HEK293 (cell line): ENCODE results near the gene TMEM14A.

Source experiments
- BCL11B ChIP-seq: fragments of 450-650 bp; formaldehyde crosslinking; IDR thresholded peaks from 2 replicates; pipeline ENCODE4 v1.5.1; 2016; ENCODE audit warnings: low read depth, missing biosample characterization, missing genetic modification characterization
- GLIS2 ChIP-seq: fragments of 450-650 bp; formaldehyde crosslinking; IDR thresholded peaks from 2 replicates; pipeline ENCODE4 v1.5.1; 2016; ENCODE audit warnings: missing biosample characterization, missing genetic modification characterization
- HOXC10 ChIP-seq: sonication (generic); formaldehyde crosslinking; IDR thresholded peaks from 2 replicates; pipeline ENCODE4 v1.8.1; 2023; ENCODE audit warnings: mild to moderate bottlenecking, missing genetic modification reagents
- KLF10 ChIP-seq: fragments of 450-650 bp; IDR thresholded peaks from 2 replicates; pipeline ENCODE4 v1.5.1; 2018; ENCODE audit warnings: missing biosample characterization, mild to moderate bottlenecking, missing genetic modification characterization
- PATZ1 ChIP-seq: fragments of 450-650 bp; formaldehyde crosslinking; IDR thresholded peaks from 2 replicates; pipeline ENCODE4 v1.5.1; 2016; ENCODE audit warnings: missing biosample characterization, missing genetic modification characterization
- SETDB1 ChIP-seq: IDR thresholded peaks from one replicate; pipeline ENCODE4 v1.6.1; 2017; ENCODE audit warnings: mild to moderate bottlenecking, low read length, moderate library complexity, mixed read lengths; ENCODE audit not compliant: insufficient read length
- SP2 ChIP-seq: fragments of 450-650 bp; formaldehyde crosslinking; IDR thresholded peaks from 2 replicates; pipeline ENCODE4 v1.5.1; 2016; ENCODE audit warnings: missing biosample characterization, missing genetic modification characterization
- ZBTB44 ChIP-seq: fragments of 450-650 bp; IDR thresholded peaks from 2 replicates; pipeline ENCODE4 v1.5.1; 2018; ENCODE audit warnings: missing biosample characterization, mild to moderate bottlenecking, missing genetic modification characterization
- ZFHX2 ChIP-seq: fragments of 450-650 bp; formaldehyde crosslinking; conservative IDR thresholded peaks from 2 replicates; pipeline ENCODE4 v1.5.1; 2016; ENCODE audit warnings: missing biosample characterization, missing genetic modification characterization
- ZIC2 ChIP-seq: fragments of 450-650 bp; formaldehyde crosslinking; IDR thresholded peaks from 2 replicates; pipeline ENCODE4 v1.5.1; 2016; ENCODE audit warnings: missing biosample characterization, missing genetic modification characterization
- ZNF184 ChIP-seq: fragments of 450-650 bp; IDR thresholded peaks from 2 replicates; pipeline ENCODE4 v1.5.1; 2018; ENCODE audit warnings: missing biosample characterization, mild to moderate bottlenecking, missing genetic modification characterization
- ZNF266 ChIP-seq: fragments of 450-650 bp; formaldehyde crosslinking; IDR thresholded peaks from 2 replicates; pipeline ENCODE4 v1.5.1; 2016; ENCODE audit warnings: missing biosample characterization, missing genetic modification characterization, low read depth
- ZNF280C ChIP-seq: fragments of 450-650 bp; formaldehyde crosslinking; IDR thresholded peaks from 2 replicates; pipeline ENCODE4 v1.5.1; 2016; ENCODE audit warnings: missing biosample characterization, missing genetic modification characterization
- ZNF302 ChIP-seq: fragments of 450-650 bp; formaldehyde crosslinking; IDR thresholded peaks from 2 replicates; pipeline ENCODE4 v1.5.1; 2016; ENCODE audit warnings: missing biosample characterization, missing genetic modification characterization, low read depth
- ZNF398 ChIP-seq: fragments of 450-650 bp; formaldehyde crosslinking; IDR thresholded peaks from 2 replicates; pipeline ENCODE4 v1.5.1; 2017; ENCODE audit warnings: missing biosample characterization, missing genetic modification characterization
- ZNF404 ChIP-seq: fragments of 450-650 bp; formaldehyde crosslinking; IDR thresholded peaks from 2 replicates; pipeline ENCODE4 v1.5.1; 2017; ENCODE audit warnings: missing biosample characterization, missing genetic modification characterization
- ZNF510 ChIP-seq: fragments of 450-650 bp; formaldehyde crosslinking; IDR thresholded peaks from 2 replicates; pipeline ENCODE4 v1.5.1; 2018; ENCODE audit warnings: mild to moderate bottlenecking, missing genetic modification characterization, missing biosample characterization; ENCODE audit not compliant: insufficient replicate concordance
- ZNF521 ChIP-seq: fragments of 450-650 bp; formaldehyde crosslinking; IDR thresholded peaks from 2 replicates; pipeline ENCODE4 v1.5.1; 2017; ENCODE audit warnings: missing biosample characterization, mild to moderate bottlenecking, missing genetic modification characterization
- ZNF549 ChIP-seq: fragments of 450-650 bp; IDR thresholded peaks from 2 replicates; pipeline ENCODE4 v1.5.1; 2018; ENCODE audit warnings: missing biosample characterization, missing genetic modification characterization, mild to moderate bottlenecking, inconsistent platforms, moderate library complexity
- ZNF585B ChIP-seq: fragments of 450-650 bp; formaldehyde crosslinking; IDR thresholded peaks from 2 replicates; pipeline ENCODE4 v1.5.1; 2016; ENCODE audit warnings: missing biosample characterization, missing genetic modification characterization
- ZNF621 ChIP-seq: fragments of 450-650 bp; formaldehyde crosslinking; IDR thresholded peaks from 2 replicates; pipeline ENCODE4 v1.5.1; 2017; ENCODE audit warnings: missing biosample characterization, missing genetic modification characterization
- ZNF624 ChIP-seq: fragments of 450-650 bp; formaldehyde crosslinking; IDR thresholded peaks from 2 replicates; pipeline ENCODE4 v1.5.1; 2017; ENCODE audit warnings: missing biosample characterization, missing genetic modification characterization
- ZNF626 ChIP-seq: fragments of 450-650 bp; sonication (Bioruptor Pico); formaldehyde crosslinking; IDR thresholded peaks from 2 replicates; pipeline ENCODE4 v1.5.1; 2018; ENCODE audit warnings: missing biosample characterization, missing genetic modification characterization, inconsistent platforms
- ZNF677 ChIP-seq: fragments of 450-650 bp; IDR thresholded peaks from 2 replicates; pipeline ENCODE4 v1.5.0; 2018; ENCODE audit warnings: missing biosample characterization, mild to moderate bottlenecking, missing genetic modification characterization, moderate library complexity
- ZNF777 ChIP-seq: fragments of 450-650 bp; formaldehyde crosslinking; IDR thresholded peaks from 2 replicates; pipeline ENCODE4 v1.5.1; 2017; ENCODE audit warnings: missing biosample characterization, missing genetic modification characterization, borderline replicate concordance
- ZNF830 ChIP-seq: fragments of 450-650 bp; IDR thresholded peaks from 2 replicates; pipeline ENCODE4 v1.5.0; 2018; ENCODE audit warnings: missing biosample characterization, missing genetic modification characterization, low read depth, mild to moderate bottlenecking, moderate library complexity
- TF ChIP-seq, protein P1 (sequence below): fragments of 450-650 bp; formaldehyde crosslinking; IDR thresholded peaks from 2 replicates; pipeline ENCODE4 v1.5.1; 2016; ENCODE audit warnings: missing biosample characterization, missing genetic modification characterization
- TF ChIP-seq, protein P2 (sequence below): fragments of 450-650 bp; formaldehyde crosslinking; IDR thresholded peaks from 2 replicates; pipeline ENCODE4 v1.5.1; 2016; ENCODE audit warnings: missing biosample characterization, missing genetic modification characterization, low read depth
- TF ChIP-seq, protein P3 (sequence below): fragments of 450-650 bp; formaldehyde crosslinking; IDR thresholded peaks from 2 replicates; pipeline ENCODE4 v1.5.1; 2016; ENCODE audit warnings: missing biosample characterization, missing genetic modification characterization

TMEM14A gene

DNA sequence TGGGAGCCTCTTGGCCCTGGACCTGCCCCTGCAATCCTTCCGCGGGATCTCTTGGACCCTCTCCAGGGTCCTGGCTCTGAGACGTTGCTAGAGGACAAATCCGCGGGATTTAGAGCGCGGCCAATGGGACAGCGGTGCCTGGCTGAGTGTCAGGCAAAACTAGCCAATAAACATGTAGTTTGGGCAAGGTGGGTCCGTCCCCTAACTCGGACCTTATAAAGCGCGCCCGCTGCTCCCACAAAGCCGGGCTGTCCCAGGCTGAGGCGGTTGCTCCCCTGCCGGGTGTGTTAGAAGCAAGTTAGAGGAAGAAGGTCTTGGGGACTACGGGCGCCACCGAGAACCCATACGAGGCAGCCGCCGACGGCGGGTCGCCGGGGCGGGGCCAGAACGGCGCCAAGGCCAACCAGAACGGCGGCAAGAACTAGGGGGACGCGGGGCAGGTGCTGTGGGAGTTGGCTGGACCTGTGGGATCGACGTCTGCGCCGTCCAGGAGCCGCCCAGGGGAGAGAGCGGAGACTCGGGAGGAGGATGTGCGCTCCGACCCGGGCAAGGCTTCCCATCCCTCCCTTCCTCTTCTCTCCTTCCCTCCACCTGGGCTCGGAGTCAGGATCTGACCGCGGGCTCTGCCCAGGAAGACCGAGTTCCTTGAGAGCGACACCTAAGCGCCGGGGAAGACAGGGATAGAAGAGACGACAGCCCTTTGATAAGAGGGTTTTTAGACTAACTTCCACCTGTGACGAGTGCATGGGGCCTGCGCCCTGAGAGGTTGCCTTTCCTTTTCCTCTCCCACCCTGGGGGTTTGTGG lies 6.5 kb upstream of the TMEM14A start (continued):
- TF ChIP-seq PATZ1 (tag by site-specific recombination) (peak; percentile 47), ZNF184 (tag by site-specific recombination) (no peak), ZNF302 (tag by site-specific recombination) (no peak), ZNF777 (tag by site-specific recombination) (peak; percentile 80; the same call in 1 of the 2 replicates), ZNF621 (tag by site-specific recombination) (no peak), SETDB1 (no peak), ZNF585B (tag by site-specific recombination) (no peak), ZNF521 (no peak), ZNF404 (tag by site-specific recombination) (no peak), ZFHX2 (tag by site-specific recombination) (no peak), BCL11B (tag by site-specific recombination) (no peak), ZNF677 (tag by site-specific recombination) (no peak), ZNF624 (no peak), ZNF626 (tag by site-specific recombination) (no peak), SP2 (tag by site-specific recombination) (peak; percentile 93), GLIS2 (tag by site-specific recombination) (peak; percentile 66), HOXC10 (CRISPR knock-in tag) (no peak), ZNF398 (tag by site-specific recombination) (no peak), ZNF549 (tag by site-specific recombination) (no peak), ZNF280C (tag by site-specific recombination) (no peak), ZNF266 (tag by site-specific recombination) (no peak), ZIC2 (tag by site-specific recombination) (no peak; the same call in none of the 2 replicates), KLF10 (tag by site-specific recombination) (no peak), ZBTB44 (tag by site-specific recombination) (no peak), ZNF830 (tag by site-specific recombination) (no peak), ZNF510 (tag by site-specific recombination) (no peak)
- TF ChIP-seq, protein P1, sequence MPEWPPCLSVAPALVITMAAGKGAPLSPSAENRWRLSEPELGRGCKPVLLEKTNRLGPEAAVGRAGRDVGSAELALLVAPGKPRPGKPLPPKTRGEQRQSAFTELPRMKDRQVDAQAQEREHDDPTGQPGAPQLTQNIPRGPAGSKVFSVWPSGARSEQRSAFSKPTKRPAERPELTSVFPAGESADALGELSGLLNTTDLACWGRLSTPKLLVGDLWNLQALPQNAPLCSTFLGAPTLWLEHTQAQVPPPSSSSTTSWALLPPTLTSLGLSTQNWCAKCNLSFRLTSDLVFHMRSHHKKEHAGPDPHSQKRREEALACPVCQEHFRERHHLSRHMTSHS (tag by site-specific recombination): no peak
- TF ChIP-seq, protein P2, sequence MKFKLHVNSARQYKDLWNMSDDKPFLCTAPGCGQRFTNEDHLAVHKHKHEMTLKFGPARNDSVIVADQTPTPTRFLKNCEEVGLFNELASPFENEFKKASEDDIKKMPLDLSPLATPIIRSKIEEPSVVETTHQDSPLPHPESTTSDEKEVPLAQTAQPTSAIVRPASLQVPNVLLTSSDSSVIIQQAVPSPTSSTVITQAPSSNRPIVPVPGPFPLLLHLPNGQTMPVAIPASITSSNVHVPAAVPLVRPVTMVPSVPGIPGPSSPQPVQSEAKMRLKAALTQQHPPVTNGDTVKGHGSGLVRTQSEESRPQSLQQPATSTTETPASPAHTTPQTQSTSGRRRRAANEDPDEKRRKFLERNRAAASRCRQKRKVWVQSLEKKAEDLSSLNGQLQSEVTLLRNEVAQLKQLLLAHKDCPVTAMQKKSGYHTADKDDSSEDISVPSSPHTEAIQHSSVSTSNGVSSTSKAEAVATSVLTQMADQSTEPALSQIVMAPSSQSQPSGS (tag by site-specific recombination): no peak
- TF ChIP-seq, protein P3, sequence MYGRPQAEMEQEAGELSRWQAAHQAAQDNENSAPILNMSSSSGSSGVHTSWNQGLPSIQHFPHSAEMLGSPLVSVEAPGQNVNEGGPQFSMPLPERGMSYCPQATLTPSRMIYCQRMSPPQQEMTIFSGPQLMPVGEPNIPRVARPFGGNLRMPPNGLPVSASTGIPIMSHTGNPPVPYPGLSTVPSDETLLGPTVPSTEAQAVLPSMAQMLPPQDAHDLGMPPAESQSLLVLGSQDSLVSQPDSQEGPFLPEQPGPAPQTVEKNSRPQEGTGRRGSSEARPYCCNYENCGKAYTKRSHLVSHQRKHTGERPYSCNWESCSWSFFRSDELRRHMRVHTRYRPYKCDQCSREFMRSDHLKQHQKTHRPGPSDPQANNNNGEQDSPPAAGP: peak; percentile 14; the same call in 1 of the 2 replicates
